ENCODE data around the gene GEMIN7. TPM values are rescaled to one million over a fixed set of nuclear protein-coding genes. Genes with fewer than 3 reads are reported as not detected.

Gene GEMIN7
- total RNA-seq, 1 donor from 2014 or later, result 21.7 TPM

DNA sequence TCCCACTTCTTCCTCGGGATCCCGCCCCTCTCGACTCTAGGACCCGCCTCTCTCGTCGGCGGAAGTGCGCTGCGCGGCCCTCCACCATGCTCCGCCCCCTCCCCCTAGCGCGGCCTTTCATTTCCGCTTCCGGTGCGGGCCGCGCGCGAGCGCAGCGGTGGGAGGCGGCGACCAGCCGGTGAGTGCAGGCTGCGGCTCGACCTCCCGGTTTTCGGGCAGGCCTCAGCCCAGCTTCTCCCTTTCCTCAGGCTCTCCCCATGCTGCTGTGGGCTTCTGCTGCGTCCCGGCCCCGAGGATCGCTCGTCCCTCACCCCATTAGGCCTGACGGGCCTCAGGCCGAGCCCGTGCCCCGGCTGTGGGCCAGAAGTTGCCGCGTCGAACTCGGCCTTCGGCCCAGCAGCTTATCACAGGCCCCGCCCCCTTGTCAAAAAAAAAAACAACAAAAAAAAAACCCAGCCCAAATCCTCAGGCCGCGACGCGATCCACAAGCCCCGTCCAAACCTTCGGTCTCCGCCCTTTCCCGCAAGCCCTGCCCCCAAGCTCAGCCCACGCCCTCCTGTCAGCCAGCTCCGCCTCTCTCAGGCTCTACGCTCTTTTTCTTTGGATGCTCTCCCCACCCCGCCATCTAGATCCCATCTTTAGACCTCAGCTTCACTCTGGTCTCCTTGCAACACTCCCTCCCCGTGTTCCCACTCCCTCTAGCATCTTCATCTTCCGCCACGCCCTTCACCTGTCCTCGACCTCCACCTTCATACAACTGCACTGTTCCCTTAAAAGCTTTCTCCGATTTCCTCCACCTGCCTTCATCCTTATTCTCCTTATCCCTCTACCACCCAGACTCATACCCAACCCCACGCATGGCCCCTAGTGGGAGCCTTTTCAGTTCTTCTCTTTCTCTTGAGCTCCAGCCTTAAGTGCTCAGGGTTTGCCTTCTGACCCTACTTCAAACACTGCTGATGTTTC lies 39.8 kb upstream of the GEMIN7 start, which contains the start of gene CLASRP:
Gene CLASRP (plus strand): TSS at position 115 of the 963 bp plus-strand sequence. CDS start 1,168 bp downstream, outside the sequence.
- H3K9me3 Mint-ChIP-seq (ENCODE audit: low read depth), result no peaks in the 10 kb centered on the region
- H3K4me1 Mint-ChIP-seq (ENCODE audit: low read depth), result peaks cover 30% of the 10 kb centered on the region
- peak within 1 kb of the TSS; percentile 96 for H3K27ac Mint-ChIP-seq (ENCODE audit: unreplicated experiment)
- no peak for DNase-seq (ENCODE audit: low spot score)
- peak within 1 kb of the TSS; percentile 95 for H3K4me3 Mint-ChIP-seq (ENCODE audit: unreplicated experiment)
- peaks cover 13% of the 10 kb centered on the region for H3K36me3 Mint-ChIP-seq (ENCODE audit: low read depth)
- TF ChIP-seq, protein P1, sequence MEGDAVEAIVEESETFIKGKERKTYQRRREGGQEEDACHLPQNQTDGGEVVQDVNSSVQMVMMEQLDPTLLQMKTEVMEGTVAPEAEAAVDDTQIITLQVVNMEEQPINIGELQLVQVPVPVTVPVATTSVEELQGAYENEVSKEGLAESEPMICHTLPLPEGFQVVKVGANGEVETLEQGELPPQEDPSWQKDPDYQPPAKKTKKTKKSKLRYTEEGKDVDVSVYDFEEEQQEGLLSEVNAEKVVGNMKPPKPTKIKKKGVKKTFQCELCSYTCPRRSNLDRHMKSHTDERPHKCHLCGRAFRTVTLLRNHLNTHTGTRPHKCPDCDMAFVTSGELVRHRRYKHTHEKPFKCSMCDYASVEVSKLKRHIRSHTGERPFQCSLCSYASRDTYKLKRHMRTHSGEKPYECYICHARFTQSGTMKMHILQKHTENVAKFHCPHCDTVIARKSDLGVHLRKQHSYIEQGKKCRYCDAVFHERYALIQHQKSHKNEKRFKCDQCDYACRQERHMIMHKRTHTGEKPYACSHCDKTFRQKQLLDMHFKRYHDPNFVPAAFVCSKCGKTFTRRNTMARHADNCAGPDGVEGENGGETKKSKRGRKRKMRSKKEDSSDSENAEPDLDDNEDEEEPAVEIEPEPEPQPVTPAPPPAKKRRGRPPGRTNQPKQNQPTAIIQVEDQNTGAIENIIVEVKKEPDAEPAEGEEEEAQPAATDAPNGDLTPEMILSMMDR (IDR thresholded peaks at IDR 0.05), result no peak
- no peaks in the 10 kb centered on the region for H3K27me3 Mint-ChIP-seq (ENCODE audit: low read depth)

DNA sequence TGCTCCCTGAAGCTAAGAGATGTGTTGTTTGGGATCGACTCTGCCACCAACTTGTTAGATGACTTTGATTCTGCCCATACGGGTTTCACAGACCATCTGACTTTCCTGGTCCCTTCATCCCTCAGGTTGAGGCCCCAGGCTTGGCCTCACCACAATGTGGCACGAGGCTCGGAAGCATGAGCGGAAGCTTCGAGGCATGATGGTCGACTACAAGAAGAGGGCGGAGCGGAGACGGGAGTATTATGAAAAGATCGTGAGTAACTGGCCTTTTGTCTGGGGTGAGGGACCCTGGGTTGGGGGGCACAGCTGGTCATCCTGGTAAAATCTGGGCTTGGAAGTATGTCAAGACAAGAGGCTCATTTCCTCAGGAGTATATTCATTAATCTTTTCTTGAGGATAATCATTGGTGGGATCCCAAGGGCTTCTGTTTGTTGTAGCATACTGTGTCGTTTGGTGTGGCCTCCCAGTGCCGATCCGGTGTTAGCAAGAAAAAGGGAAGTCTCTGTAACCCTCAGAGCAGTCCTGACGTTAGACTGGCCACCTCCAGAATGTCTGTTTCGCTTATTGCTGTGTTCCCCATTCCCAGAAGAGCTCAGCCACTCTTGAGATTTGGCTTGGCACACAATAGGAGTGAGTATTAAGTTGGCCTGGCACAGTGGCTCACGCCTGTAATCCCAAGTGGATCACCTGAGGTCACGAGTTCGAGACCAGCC lies 38.8 kb upstream of the GEMIN7 start:
- peak overlapping the region; percentile 95 for H3K4me3 Mint-ChIP-seq (ENCODE audit: unreplicated experiment)
- H3K27ac Mint-ChIP-seq (ENCODE audit: unreplicated experiment), result no peak overlapping the region
- no peaks in the 10 kb centered on the region for H3K9me3 Mint-ChIP-seq (ENCODE audit: low read depth)
- TF ChIP-seq, protein P1 (IDR thresholded peaks at IDR 0.05), result no peak
- no peak for DNase-seq (ENCODE audit: low spot score)
- peaks cover 30% of the 10 kb centered on the region for H3K4me1 Mint-ChIP-seq (ENCODE audit: low read depth)
- H3K36me3 Mint-ChIP-seq (ENCODE audit: low read depth), result peaks cover 13% of the 10 kb centered on the region
- H3K27me3 Mint-ChIP-seq (ENCODE audit: low read depth), result no peaks in the 10 kb centered on the region

DNA sequence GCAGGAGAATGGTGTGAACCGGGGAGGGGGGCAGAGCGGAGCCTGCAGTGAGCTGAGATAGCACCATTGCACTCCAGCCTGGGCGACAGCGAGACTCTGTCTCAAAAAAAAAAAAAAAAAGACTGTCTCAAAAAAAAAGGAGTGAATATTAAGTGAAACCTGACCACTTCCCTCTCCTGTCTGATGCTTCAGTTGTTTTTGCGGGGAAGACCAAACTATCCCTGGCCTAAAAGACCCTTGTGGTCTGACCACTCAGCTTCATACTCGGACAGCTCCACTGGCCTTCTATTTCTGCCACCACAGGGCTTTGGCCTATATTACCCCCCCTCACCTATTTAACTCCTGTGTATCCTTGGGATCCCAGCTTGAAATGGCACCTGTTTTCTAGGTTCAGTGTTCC lies 37.9 kb upstream of the GEMIN7 start:
- Mint-ChIP-seq H3K27ac (ENCODE audit: unreplicated experiment) (no peak overlapping the region), H3K9me3 (ENCODE audit: low read depth) (no peaks in the 10 kb centered on the region), H3K36me3 (ENCODE audit: low read depth) (peaks cover 14% of the 10 kb centered on the region), H3K4me1 (ENCODE audit: low read depth) (peaks cover 30% of the 10 kb centered on the region), H3K27me3 (ENCODE audit: low read depth) (no peaks in the 10 kb centered on the region), H3K4me3 (ENCODE audit: unreplicated experiment) (no peak overlapping the region)
- TF ChIP-seq, protein P1 (IDR thresholded peaks at IDR 0.05), result no peak
- no peak for DNase-seq (ENCODE audit: low spot score)

DNA sequence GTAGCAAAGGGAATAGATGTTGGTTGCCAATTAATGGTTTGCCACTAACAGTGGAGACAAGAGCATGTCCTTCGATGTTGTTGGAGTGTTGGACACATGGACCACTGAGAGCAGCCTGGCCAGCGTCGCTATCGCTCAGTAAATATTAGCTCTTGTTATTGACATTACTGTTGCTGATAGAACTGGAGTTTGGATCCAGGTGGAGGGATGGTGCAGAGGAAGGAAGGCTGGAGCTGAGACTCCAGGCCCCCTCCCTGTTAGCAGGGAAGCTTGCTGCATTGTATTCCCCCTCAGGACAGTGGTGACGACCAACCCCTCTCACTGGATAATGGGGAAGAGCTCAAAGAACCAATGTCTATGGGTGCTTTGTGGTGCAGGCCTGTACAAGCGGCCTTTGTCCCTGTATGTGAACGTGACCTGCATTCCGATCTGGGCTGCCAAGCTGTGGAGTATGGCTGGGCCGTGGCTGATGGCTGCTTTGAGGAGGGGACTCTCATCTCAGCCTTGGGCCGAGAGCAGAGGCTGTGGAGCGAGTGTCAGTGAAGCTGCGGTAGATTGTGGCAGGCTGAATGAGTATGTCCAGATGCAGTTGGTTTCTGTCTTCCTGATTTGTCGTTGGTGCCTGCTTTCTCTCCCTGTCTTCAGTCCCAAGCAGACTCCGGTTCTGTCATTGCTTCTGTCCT lies 33.2 kb upstream of the GEMIN7 start:
- TF ChIP-seq, protein P1 (IDR thresholded peaks at IDR 0.05), result no peak
- H3K27ac Mint-ChIP-seq (ENCODE audit: unreplicated experiment), result no peak overlapping the region
- H3K9me3 Mint-ChIP-seq (ENCODE audit: low read depth), result no peaks in the 10 kb centered on the region
- no peak overlapping the region for H3K4me3 Mint-ChIP-seq (ENCODE audit: unreplicated experiment)
- H3K27me3 Mint-ChIP-seq (ENCODE audit: low read depth), result no peaks in the 10 kb centered on the region
- H3K36me3 Mint-ChIP-seq (ENCODE audit: low read depth), result peaks cover 12% of the 10 kb centered on the region
- peaks cover 22% of the 10 kb centered on the region for H3K4me1 Mint-ChIP-seq (ENCODE audit: low read depth)
- DNase-seq (ENCODE audit: low spot score), result no peak

DNA sequence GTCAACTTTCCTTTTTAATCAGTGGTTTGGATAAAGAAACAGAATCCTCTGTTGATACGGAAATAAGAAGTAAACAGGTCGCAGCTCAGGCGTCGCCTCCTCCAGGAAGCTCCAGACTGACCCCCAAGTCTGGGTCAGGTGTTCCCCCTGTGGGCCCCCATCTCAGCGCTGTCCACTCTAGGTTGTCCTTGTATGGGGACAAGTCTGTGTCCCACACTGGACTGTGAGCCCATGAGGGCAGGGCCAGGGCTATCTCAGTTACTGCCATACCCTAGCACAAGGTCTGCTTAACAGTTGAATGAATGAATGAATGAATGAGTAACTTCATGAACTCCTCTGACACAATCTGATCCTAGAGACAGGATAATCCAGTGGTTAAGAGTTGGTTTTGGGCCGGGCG lies 32.7 kb upstream of the GEMIN7 start:
- H3K4me1 Mint-ChIP-seq (ENCODE audit: low read depth), result peaks cover 18% of the 10 kb centered on the region

More for the DNA sequence above, 32.7 kb upstream of the GEMIN7 start:
- no peak for DNase-seq (ENCODE audit: low spot score)
- H3K36me3 Mint-ChIP-seq (ENCODE audit: low read depth), result peaks cover 10% of the 10 kb centered on the region
- H3K27me3 Mint-ChIP-seq (ENCODE audit: low read depth), result no peaks in the 10 kb centered on the region
- TF ChIP-seq, protein P1 (IDR thresholded peaks at IDR 0.05), result no peak
- H3K27ac Mint-ChIP-seq (ENCODE audit: unreplicated experiment), result no peak overlapping the region
- no peaks in the 10 kb centered on the region for H3K9me3 Mint-ChIP-seq (ENCODE audit: low read depth)
- H3K4me3 Mint-ChIP-seq (ENCODE audit: unreplicated experiment), result no peak overlapping the region
